ENCODE data around the gene ERCC2.

DNA sequence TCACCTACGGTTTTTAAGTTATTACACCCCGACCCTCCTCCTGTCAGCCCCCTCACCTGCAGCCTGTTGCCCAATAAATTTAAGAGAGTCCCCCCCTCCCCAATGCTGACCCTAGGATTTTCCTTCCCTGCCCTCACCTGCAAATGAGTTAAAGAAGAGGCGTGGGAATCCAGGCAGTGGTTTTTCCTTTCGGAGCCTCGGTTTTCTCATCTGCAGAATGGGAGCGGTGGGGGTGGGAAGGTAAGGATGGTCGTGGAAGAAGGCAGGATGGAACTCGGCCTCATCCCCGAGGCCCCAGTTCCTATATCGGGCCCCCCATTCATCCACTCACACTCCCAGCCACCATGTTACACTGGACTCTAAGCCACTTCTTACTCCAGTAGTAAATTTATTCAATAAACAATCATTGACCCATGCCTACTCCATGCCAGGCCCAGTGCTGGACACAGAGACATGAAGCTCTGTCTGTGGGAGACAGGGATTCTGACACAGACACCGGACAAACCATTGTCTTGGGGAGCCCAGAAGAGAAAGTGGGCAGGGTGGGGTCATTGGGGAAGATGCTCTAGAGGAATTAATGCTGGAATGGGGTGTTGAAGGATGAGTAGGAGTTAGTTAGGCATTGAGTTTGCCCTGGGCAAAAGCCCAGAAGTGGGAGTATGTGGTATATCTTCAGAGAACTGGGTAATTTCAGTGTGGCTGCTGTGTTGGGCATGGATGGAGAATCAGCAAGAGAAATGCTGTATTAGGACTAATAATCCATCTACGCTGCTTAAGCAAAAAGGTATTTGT is 66.9 kb downstream of the ERCC2 start:
- TF ChIP-seq ASH2L (IDR thresholded peaks at IDR 0.05; ENCODE audit: low read length) (no peak), RAD21 (IDR thresholded peaks at IDR 0.05 in 1 of 2, conservative IDR thresholded peaks at IDR 0.05 in 1 of 2; ENCODE audit: low read depth in 2 of 2, low read length in 2 of 2) (no peak), FOSL1 (IDR thresholded peaks at IDR 0.05; ENCODE audit: insufficient read depth, low read depth, low read length) (no peak), POU5F1 (IDR thresholded peaks at IDR 0.05; ENCODE audit: low read depth, low read length) (no peak)
- TF ChIP-seq, protein P1, sequence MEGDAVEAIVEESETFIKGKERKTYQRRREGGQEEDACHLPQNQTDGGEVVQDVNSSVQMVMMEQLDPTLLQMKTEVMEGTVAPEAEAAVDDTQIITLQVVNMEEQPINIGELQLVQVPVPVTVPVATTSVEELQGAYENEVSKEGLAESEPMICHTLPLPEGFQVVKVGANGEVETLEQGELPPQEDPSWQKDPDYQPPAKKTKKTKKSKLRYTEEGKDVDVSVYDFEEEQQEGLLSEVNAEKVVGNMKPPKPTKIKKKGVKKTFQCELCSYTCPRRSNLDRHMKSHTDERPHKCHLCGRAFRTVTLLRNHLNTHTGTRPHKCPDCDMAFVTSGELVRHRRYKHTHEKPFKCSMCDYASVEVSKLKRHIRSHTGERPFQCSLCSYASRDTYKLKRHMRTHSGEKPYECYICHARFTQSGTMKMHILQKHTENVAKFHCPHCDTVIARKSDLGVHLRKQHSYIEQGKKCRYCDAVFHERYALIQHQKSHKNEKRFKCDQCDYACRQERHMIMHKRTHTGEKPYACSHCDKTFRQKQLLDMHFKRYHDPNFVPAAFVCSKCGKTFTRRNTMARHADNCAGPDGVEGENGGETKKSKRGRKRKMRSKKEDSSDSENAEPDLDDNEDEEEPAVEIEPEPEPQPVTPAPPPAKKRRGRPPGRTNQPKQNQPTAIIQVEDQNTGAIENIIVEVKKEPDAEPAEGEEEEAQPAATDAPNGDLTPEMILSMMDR (IDR thresholded peaks at IDR 0.05; ENCODE audit: control extremely low read depth in 1 of 3, insufficient read depth in 1 of 3, low read depth in 1 of 3, low read length in 3 of 3) = no peak
